Stimulated activated CD8-positive, alpha-beta memory T cell treated with anti-CD3 and anti-CD28 coated beads, Interleukin-15, amount 100 ng/mL, for 48 hours (primary cell): ENCODE data around the gene FST.

ENCODE experiments used
- DNase-seq, 2 donors: peaks; one replicate each; pipeline ENCODE4 v3.0.0-alpha.2; 2020; ENCODE audit warnings: low read depth in 2 of 2

Gene FST

DNA sequence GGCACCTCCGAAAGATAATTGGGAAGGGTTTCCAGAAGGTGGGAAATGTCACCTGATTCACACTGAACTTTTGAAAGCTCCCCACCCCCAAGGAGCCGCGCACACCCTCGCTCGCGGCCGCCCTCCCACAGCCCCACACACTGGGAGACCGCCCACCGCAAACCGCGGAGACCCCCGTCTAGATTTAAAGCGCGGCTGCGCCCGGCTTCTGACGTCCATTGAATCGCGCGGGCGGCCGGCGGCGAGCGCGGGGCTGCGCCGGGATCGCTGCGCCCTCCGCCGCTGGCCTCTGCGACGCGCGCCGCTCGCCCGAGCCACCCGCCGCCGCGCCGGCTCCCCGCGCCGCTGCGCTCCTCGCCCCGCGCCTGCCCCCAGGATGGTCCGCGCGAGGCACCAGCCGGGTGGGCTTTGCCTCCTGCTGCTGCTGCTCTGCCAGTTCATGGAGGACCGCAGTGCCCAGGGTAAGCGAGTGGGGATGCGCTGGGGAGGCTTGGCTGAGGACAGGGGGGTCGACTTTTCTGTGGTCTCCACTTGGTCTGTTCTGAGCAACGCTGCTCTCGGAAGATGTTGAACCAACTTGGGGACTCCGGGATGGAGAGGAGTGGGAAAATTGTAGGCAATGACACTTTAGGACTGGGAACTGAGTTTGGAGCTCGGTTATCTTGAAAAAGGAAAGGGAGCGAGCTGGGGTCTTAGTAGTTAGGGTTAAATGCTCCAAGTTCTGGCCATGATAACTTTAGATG, at the start of gene FST:
TSS of gene FST (plus strand) at position 214 of the 743 bp plus-strand sequence. CDS start at position 377, 163 bp downstream.
- no peak for DNase-seq

GRCh38 chr5:53431665-53432064, 48.8 kb upstream of the FST start:
- DNase-seq, result no peak

DNA sequence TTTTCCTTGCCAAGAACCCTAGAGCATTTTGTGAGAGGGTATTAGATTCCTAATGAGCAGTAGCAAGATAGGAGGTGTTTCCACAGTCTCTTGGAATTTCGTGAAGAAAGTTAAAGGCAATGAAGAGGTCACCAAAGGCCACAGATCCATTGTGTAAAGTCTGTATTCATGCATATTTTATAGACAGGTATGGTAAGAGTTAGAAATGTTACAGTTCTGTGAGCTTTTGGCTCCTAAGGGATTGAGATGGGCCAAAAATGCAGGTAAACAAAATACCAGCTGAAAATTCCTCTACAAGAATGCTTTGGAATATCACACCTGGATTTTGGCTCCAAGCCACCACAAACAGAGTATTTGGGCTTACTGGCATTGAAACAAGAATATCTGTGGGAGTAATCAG, 47.4 kb upstream of the FST start:
- no peak for DNase-seq

- no peak for DNase-seq
Measured at GRCh38 chr5:53434541-53434940, 45.9 kb upstream of the FST start.

DNA sequence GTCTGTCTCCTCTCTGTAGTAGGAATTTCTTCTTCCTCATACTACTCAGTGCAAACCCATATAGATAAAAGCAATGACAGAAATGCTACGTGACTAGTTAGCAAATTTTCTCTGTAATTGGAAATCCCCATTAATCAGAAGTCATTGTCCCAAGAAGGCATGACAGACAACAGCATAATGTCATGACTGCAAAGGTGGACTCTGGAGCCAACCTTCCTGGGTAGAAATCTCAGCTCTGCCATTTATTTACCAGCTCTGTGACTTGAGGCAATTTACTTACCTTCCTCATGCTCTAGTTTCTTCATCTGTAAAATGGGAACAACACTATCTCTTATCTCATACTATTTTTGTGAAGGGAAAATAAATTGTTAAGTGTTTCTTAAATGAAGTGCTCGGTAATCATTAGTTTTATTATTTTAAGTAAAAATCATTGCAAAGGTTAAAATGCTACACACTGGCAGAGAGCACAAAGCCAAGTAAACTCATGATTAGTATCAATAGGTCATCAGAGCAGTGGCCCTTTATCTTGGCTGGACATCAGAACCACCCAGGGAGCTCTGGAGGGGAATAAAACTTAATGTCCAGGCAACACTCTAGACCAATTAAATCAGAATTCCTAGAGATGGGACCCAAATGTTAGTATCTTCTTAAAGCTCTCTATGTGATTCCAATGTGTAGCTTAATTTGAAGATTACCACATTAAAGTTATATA, 43.8 kb upstream of the FST start:
- DNase-seq, result no peak

DNA sequence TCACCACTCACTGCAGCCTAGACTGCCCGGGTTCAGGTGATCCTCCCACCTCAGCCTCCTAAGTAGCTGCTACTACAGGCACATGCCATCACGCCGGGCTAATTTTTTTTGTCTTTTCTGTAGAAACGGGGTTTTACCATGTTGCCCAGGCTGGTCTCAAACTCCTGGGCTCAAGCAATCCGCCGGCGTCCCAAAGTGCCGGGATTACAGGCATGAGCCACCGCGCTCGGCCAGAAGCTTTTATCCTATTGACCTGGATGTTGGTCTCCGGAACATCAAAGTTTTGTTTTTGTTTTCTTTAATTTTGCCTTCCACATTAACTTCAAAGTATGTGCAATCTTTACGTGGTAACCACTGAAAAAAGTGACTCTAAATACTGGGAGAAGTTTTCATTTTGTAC, 42.4 kb upstream of the FST start:
- DNase-seq, result no peak

- no peak for DNase-seq
Measured at GRCh38 chr5:53438486-53439472, 41.6 kb upstream of the FST start.

GRCh38 chr5:53442961-53443360, 37.5 kb upstream of the FST start:
- DNase-seq, result no peak

DNA sequence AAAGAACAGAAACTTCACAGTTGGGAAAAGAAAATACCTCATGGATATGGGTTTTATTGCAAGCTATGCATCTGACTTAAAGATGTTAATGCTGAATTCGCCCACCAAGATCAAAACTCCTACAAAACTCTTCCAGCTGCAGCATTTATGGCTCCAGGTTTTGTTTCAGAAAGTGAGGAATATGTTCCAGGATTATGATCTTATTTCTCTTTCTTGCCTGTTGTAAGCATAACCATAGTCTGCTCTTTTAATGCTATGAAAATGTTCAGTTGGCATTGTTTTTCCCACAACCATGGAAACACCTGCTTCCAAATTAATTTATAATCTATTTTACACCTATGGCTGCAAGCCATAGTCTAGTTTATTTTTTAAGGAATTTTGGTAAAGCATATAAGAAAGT, 34.9 kb upstream of the FST start:
- DNase-seq, result no peak

DNA sequence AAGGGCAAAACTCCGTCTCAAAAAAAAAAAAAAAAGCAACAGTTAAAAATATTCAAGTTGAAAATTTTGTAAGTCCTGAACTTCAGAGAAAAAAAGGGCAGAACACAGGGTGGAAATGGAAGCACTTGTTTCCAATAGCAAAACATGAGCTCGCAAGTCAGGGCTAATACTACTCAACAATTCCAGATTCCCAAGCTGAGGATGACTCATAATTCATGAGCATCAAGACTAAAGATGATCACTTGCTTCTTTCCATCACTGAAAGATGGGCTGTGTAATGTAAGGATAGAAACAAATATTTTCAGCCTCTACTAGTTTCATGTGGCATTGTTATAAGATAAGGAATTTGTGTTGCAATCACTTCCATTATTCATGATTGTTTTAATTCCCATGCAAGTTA, 33.5 kb upstream of the FST start:
- DNase-seq, result no peak

- no peak for DNase-seq
Measured at GRCh38 chr5:53448851-53449250, 31.6 kb upstream of the FST start.

GRCh38 chr5:53453898-53454718, 26.3 kb upstream of the FST start:
- DNase-seq, result no peak

GRCh38 chr5:53454719-53455000, 25.8 kb upstream of the FST start:
- no peak for DNase-seq

- no peak for DNase-seq
Measured at GRCh38 chr5:53456366-53456765, 24.1 kb upstream of the FST start.

- no peak for DNase-seq
Measured at GRCh38 chr5:53463909-53464621, 16.4 kb upstream of the FST start.

GRCh38 chr5:53464722-53465121, 15.7 kb upstream of the FST start:
- DNase-seq, result no peak

DNA sequence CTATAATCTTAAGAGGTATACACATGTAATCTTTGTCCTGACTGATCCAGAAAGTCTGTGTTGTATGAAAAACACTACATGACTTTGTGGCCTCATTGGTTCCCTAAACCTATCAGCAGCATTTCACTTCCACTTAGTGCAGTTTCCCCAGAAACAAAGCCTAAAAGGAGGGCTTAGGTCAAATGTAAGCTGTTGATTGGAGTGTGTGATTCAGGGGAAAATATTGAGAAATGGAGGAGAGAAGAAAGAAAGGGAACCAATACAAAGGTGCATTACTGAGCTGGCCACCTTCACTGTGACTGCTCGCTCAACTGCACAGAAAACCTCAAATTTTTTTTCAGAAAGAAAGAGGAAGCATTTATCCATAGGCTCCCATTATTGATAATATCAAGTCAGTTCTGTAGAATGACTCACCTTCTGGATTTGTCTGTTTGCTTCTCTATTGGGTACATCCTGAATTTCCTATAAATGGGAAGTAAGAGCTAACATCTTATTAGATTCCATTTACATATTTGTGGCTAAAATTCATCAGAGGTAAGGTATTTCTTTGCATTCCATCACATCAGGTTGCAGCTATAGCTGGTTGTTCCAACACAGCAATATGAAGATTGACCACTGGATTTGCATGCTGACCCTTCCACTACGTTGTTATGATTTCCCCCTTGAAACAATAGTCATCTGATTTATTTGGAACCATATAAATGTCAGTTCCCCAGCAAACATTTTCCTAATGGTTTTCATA, 10.3 kb upstream of the FST start:
- DNase-seq, result no peak

DNA sequence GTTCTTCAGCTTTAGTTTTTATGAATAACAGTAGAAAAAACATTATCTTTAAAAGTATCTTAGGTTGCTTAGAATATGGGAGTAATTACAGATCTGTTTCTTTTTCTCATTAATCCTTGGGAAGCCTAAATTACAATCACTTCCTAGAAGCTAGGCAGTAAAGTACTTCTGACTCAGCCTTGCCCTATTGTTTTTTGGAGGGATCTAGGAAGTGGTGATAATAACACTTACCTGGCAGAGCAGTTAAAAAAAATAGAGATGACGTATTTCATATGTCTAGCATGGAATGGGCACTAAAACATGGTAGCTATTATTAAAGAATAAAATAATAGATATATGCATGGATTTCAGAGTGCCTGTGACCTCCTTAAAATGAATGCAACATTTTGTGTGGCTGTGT, 8.2 kb upstream of the FST start:
- no peak for DNase-seq

DNA sequence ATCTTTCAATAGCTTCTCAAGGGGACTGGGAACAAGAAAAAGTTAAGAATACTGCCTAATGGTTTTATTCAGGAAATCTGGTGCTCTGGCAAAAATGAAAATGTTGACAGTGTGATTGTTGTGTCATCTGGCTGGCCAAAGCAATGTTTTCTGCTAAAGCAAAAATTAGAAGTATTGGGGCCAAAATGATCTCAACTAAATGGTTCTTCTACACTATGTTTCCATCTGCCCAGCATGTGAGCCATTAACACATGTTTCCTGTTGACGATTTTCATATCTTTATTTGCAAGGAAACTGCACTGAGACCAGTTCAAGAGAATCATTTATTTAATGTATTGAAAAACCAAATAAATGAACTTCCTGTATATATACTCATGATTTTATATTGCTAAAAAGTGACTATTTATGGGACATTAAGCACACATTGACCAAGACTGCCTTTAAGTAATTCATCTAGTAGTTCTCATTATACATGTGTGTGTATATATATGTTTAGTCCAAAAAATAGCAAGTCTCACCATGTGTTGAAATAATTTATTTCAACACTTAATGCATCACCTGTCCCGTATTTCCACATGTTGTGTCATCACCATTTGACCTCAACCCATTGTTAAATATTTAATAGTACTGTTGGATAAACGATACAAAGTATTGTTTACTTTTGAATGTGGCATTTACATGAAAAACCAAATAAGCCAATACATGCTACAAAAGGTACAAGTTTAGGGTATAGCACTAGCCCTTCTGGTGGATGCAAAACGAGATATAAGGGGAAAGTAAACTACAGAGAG, 7.5 kb upstream of the FST start:
- no peak for DNase-seq
